ENCODE measurements around the gene DAAM2.

Gene DAAM2

DNA sequence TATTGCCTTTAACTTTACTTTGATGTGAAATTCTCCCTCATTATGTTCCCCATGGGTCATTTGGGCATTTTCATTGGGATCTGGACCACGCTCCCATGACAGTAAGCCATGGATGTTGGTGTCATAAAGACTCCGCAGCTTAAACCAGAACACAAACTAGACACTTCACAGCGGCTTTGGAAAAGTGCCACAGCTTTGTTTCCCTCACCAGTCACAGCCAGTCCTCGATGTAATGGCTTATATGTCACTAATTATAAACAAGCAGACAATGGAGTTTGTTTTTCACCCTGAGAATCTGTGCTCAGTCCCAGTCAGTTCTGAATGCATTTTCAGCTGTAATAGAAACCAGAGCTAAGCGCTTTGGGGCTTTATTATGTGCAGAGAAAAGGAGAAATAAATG is 23.2 kb upstream of the DAAM2 start:
- H3K4me1 ChIP-seq = peaks cover 0 to 24% (median 9%) of the 10 kb centered on the region in 4 donors

DNA sequence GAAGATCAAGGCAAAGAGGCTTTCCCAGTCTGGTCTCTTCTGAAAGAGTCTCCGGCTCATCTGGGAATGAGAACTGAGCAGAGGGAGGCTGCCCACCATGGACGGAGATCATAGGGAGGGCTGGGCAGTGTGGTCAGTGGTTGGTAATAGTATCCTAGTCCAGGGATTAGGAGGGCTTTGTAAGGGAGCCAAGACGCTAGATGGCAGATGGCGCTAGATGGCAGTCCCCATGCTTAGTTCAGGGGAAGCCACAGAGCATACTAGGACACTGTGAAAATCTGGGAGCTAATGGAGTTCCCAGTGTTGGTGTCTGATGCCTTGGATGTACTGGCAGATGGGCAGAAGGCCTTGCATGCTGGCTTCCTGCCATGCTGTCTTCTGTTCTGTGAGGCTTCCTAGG is 21.7 kb upstream of the DAAM2 start:
- H3K27ac ChIP-seq = no peak overlapping the region
- no peaks in the 10 kb centered on the region for H3K27me3 ChIP-seq
- H3K36me3 ChIP-seq = no peaks in the 10 kb centered on the region
- H3K4me1 ChIP-seq = peaks cover 0 to 29% (median 13%) of the 10 kb centered on the region in 4 donors
- TF ChIP-seq, protein P1, sequence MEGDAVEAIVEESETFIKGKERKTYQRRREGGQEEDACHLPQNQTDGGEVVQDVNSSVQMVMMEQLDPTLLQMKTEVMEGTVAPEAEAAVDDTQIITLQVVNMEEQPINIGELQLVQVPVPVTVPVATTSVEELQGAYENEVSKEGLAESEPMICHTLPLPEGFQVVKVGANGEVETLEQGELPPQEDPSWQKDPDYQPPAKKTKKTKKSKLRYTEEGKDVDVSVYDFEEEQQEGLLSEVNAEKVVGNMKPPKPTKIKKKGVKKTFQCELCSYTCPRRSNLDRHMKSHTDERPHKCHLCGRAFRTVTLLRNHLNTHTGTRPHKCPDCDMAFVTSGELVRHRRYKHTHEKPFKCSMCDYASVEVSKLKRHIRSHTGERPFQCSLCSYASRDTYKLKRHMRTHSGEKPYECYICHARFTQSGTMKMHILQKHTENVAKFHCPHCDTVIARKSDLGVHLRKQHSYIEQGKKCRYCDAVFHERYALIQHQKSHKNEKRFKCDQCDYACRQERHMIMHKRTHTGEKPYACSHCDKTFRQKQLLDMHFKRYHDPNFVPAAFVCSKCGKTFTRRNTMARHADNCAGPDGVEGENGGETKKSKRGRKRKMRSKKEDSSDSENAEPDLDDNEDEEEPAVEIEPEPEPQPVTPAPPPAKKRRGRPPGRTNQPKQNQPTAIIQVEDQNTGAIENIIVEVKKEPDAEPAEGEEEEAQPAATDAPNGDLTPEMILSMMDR (IDR thresholded peaks at IDR 0.05) = no peak
- no peak overlapping the region for H3K4me3 ChIP-seq
- DNase-seq = no peak
- intact Hi-C loops (cut with DNase I; ENCODE audit: low total_unique reads) = loop anchor here (10.0 kb wide), 1 partner anchor 46 kb away; the partner anchor contains the start of gene KIF6
- no peaks in the 10 kb centered on the region for H3K9me3 ChIP-seq

More for the DNA sequence above, 23.2 kb upstream of the DAAM2 start:
- H3K27me3 ChIP-seq = no peaks in the 10 kb centered on the region
- intact Hi-C loops (cut with DNase I; ENCODE audit: low total_unique reads) = no loop called here
- H3K9me3 ChIP-seq = no peaks in the 10 kb centered on the region
- H3K36me3 ChIP-seq = no peaks in the 10 kb centered on the region
- no peak overlapping the region for H3K4me3 ChIP-seq
- H3K27ac ChIP-seq = no peak overlapping the region
- DNase-seq = no peak
- TF ChIP-seq, protein P1 (IDR thresholded peaks at IDR 0.05) = no peak

DNA sequence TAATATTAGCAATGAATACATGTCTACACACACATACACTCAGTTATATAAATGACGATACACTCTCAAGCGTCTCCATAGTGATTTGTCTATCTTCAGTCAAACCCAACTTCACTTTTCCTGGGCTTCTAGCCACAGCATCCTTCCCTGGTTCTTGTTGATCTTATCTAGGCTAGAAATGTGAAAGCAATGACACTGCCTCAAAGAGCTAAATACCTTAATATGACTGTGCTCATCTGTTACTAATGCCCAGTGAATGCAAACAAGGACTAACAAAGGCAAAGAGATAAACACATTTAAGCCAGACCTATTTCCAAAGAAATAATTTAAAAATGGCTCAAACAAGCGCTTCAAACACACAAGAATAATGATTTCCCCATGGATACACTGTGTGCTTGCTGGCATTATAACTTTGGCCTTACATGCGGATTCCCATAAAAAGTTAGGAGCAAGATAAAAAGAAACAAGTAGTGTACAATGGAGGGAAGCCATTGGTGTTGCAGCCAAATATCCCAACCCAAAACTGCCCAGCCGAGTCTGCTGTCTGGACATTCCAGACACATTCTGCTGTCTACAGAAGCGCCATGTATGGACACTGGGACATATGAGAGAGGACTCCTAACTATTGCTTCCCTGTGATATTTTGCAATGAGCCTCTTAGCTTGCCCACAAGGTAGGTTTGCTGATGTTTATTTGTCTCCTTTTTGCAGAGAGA is 19.5 kb upstream of the DAAM2 start:
- Histone ChIP-seq H3K27me3 (no peaks in the 10 kb centered on the region), H3K36me3 (no peaks in the 10 kb centered on the region), H3K4me3 (no peak overlapping the region), H3K4me1 (peaks cover 0 to 41% (median 21%) of the 10 kb centered on the region in 4 donors), H3K27ac (peak overlapping the region; percentile 66 to 67), H3K9me3 (no peaks in the 10 kb centered on the region)
- intact Hi-C loops (cut with DNase I; ENCODE audit: low total_unique reads) = loop anchor here (10.0 kb wide), 1 partner anchor 48 kb away; the partner anchor contains the start of gene KIF6
- TF ChIP-seq, protein P1 (IDR thresholded peaks at IDR 0.05) = no peak
- DNase-seq = peak in 1 of 2 donors; percentile 76

DNA sequence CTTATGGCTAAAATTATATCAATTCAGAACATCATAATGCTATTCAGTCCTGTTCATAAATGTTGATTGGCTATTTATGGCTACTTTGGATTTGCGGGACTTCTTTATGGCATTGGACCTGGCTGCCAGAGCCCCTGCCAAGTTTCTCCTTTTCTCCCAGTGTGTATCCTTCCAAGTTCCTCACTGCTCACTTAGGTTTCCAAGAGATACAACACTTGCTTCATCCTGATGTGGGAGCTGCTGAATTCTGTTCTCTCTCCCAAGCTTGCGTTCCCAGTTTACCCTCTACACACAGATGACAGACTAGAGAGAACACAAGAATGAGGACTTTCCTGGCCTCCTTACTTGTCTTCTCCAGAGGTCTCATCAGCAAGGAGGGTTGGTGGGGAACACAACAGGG is 18.4 kb upstream of the DAAM2 start:
- H3K27me3 ChIP-seq = no peaks in the 10 kb centered on the region
- H3K27ac ChIP-seq = peak overlapping the region; percentile 66 to 67
- intact Hi-C loops (cut with DNase I; ENCODE audit: low total_unique reads) = loop anchor here (10.0 kb wide), 1 partner anchor 49 kb away; the partner anchor contains the start of gene KIF6
- no peak for DNase-seq
- TF ChIP-seq, protein P1 (IDR thresholded peaks at IDR 0.05) = no peak
- H3K36me3 ChIP-seq = no peaks in the 10 kb centered on the region
- peaks cover 0 to 52% (median 30%) of the 10 kb centered on the region in 4 donors for H3K4me1 ChIP-seq
- H3K9me3 ChIP-seq = no peaks in the 10 kb centered on the region
- no peak overlapping the region for H3K4me3 ChIP-seq

DNA sequence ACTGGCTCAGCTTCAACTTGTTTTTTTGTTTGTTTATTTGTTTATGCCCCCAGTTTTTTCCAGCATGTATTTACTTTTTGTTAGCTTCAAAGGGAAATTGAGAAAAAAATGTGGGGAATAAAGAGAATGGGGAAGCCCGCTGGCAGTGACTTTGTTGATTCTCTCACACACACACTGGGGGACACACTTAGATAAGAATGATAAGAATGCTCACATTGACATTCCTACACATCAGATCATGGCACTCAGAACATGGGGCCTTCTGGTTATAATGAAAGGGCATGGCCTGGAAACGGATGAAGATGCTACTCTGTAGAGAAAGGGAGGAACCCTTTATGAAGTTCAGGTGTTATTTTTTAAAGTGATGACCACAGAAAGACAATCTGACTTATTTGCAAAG is 15.6 kb upstream of the DAAM2 start:
- peaks cover 0 to 58% (median 33%) of the 10 kb centered on the region in 4 donors for H3K4me1 ChIP-seq
- TF ChIP-seq, protein P1 (IDR thresholded peaks at IDR 0.05) = no peak
- H3K4me3 ChIP-seq = no peak overlapping the region
- peak overlapping the region; percentile 56 to 67 for H3K27ac ChIP-seq
- DNase-seq = no peak
- no peaks in the 10 kb centered on the region for H3K36me3 ChIP-seq
- intact Hi-C loops (cut with DNase I; ENCODE audit: low total_unique reads) = loop anchor here (10.0 kb wide), 1 partner anchor 52 kb away; the partner anchor contains the start of gene KIF6
- H3K27me3 ChIP-seq = no peaks in the 10 kb centered on the region
- no peaks in the 10 kb centered on the region for H3K9me3 ChIP-seq

All from tibial artery (tissue), 4 donors.